ENCODE results near the gene ARMC9.

ARMC9 gene

DNA sequence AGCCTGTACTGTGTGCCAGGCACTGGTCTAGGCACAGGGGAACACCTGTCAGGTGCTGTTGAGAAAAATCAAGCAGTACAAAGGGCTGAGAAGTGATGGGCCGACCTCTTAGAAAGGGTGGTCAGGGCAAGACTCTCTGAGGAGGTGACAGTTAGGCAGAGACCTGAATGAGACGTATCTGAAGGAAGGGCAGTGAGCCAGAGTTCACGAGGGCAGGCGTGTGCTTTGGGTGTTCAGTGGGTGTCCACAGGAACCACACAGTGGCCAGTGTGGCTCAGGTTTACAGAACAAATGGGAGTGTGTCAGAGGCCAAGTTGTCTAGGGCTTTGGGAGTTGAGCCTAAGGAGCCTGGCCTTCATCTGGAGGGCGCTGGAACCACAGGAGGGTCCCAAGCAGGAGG lies 6.2 kb downstream of the ARMC9 start:
- no peak for DNase-seq

DNA sequence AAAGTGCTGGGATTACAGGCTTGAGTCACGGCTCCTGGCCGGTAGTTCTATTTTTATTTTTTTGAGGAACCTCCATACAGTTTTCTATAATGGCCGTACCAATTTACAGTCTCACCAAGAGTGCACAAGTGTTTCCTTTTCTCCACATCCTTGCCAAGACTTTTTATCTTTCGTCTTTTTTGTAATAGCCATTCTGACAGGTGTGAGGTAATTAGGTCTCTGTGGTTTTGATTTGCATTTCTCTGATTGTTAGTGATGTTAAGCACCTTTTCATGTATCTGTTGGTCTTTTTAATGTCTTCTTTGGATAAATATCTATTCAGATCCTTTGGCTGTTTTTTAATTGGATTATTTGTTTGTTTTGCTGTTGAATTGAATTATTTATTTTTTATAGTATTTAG lies 9.3 kb downstream of the ARMC9 start:
- no peak for DNase-seq

DNA sequence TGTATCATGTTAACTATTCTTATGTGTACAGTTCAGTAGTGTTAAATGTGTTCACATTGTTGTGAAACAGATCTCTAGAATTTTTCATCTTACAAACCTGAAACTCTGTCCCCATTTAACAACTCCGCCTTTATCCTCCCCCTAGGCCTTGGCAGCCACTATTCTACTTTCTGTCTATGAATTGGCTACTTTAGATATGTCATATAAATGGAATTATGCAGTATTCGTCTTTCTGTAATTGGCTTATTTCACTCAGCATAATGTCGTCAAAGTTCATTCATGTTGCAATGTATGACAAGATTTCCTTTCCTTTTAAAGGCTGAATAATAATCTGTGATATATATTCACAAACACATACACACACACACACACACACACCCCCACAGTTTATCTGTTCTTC lies 12.4 kb downstream of the ARMC9 start:
- DNase-seq, result no peak

DNA sequence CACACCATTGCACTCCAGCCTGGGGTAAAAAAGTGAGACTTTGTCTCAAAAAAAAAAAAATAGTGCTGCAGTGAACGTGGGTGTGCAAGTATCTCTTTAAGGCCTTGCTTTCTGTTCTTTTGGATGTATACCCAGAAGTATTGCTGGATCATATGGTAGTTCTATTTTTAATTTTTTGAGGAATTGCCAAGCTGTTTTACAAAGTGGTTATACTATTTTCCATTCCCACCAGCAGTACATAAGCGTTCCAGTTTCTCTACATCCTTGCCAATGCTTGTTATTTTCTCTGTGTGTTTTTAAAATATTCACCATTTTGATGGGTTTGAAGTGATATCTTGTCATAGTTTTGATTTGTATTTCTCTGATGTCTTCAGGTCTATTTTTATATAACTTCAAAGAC lies 13.1 kb downstream of the ARMC9 start:
- DNase-seq, result no peak

DNA sequence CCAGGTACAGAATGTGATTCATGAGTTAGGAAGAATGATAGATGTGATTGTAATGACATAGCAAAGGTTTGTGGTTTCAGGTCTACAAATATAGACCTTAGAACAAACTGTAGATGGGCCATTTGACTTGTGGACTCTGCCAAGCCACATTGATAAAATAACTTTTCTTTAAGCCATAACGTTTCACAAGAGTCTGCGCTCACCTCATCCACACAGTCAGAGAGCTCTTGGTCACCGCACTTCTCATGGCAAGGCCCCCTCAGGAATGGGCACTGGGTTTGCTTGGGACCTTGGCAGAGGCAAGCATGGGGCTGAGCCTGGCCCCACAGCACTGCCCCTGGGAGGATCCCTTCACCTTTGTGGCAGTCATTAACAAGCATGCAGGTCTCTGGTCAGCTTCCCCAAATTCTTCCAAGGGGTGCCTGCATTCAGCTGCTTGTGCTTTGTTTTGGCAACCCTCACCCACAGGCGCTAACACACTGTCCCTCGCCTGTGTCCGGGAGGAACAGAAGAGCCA lies 14.0 kb downstream of the ARMC9 start:
- no peak for DNase-seq

DNA sequence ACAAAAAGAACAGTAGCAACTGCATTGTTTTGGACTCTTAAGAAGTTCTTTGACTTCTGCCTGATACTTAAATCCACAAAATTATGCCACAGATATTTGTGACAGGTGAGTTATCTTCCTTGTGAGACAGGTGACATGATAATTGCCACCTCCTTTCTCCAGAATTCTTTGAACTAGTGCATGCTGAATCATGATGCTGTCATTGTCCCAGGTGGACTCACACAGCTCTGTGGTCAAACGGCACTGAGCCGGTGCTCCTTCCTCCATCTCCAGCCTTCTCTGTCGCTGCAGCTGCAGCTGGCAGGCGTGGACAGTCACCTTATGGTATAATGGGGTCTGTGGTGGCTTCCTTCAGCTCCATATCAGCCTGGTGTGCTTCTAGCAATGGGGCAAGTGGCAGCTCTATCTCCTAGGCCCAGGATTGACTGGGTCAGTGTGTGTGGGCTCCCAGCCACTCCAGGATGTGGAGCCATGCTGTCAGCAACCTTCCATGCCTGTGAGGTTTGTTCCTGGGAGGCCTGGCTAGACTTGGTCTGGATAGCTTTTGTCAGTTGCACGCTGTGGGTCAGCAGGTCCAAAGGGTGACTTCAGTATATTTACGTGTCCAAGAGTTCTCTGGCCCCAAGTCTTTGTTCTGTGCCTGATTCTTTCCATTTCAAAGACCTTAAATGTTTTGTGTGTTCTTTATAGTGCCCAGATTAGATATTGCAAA lies 15.7 kb downstream of the ARMC9 start:
- DNase-seq, result no peak

DNA sequence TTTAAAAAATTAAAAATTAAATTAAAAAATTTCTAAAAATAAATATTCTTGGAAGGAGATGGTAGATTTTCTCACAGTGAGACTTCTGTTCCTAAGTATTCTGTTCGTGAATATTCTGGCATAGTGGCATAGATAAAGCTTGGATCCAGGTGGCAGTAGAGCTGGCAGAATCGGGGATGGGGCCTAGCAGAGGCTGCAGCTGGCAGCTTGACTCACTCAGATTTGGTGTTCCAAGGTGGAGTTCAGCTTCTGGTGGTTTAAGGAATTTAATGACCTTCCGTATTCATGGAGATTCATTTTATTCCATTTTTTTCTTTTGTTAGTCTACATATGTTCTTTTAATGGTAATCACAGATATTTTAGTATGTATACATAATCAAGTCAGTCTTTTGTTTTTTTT lies 19.9 kb downstream of the ARMC9 start:
- DNase-seq, result no peak

DNA sequence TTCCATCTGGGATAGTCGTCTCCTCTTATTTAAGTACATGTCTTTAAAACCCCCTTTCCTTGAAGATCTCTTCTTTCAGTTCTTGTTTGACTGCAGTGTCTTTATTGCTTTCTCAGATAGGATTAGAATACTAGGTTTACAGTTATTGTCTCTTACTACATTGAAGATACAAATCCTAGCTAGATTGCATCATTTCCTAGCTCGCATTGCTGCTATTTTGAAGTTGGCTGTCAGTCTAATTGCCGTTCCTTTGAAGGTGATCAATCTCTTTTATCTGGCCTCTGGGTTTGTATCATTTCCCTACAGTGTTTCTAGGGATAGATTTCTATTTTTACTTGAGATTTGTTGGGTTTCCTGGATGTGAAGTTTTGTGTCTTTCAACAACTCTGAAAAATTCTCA lies 20.9 kb downstream of the ARMC9 start:
- DNase-seq, result no peak

DNA sequence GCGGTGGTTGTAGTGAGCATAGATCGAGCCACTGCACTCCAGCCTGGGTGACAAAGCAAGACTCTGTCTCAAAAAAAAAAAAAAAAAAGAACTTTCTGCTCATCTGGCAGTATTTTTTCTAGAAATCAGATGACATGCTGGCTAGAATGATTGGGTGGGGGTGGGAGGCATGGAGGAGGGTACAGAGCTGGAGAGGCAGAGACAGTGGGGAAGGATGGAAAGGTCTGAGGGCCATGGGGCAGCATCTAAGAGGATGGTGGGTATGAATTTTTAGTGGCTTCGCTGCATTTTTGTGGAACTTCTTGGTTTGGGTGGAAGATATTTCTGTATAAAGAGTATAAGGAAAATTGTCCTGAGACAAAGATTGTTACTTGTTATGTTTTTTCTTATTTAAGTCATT lies 23.3 kb downstream of the ARMC9 start:
- DNase-seq, result no peak

DNA sequence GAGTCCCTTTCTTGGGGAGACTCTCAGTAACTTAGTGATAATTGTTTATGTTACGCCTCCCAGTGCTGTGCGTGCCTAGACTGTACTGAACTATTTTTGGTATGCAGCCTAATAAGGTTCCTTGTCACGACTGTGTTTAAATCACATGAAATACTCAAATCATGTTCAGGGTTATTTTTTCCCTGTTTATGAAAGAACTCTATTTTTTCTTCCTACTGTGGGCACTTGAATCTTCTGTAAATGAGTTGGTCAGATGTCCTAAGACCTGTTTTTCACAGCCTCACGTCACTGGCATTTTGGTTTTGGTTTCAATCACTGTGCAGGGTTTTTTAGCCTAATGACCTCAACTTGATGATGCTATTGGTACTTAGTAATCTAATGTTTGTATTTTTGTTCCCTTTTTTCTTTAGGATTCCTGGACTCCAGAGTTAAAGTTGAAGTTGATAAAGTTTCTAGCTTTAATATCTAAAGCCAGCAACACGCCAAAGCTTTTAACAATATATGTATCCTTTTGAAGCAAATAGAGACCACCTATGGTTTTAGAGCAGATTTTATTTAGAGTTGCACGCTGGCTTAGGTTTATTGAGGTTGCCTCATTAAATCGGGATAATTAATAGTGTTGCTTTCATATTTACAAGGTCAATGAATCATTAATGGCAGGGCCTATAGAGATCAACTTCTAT lies 24.0 kb downstream of the ARMC9 start:
- DNase-seq, result no peak

DNA sequence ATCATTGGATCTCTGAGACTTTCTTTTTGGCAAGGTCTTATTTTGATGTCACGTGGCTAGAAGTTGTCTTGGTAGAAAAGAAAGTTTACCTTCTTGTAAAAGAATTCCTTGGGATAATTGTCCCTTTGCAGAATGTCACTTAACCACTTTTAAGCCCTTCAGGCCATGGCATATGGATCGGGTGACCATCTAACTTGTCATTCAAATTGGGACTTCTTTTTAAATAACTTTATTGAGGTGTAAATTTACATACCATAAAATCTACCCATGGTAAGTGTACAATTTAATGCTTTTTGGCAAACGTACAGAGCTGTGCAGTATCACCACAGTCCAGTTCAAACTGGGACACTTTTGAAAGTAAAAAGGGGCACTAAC lies 24.6 kb downstream of the ARMC9 start:
- no peak for DNase-seq

DNA sequence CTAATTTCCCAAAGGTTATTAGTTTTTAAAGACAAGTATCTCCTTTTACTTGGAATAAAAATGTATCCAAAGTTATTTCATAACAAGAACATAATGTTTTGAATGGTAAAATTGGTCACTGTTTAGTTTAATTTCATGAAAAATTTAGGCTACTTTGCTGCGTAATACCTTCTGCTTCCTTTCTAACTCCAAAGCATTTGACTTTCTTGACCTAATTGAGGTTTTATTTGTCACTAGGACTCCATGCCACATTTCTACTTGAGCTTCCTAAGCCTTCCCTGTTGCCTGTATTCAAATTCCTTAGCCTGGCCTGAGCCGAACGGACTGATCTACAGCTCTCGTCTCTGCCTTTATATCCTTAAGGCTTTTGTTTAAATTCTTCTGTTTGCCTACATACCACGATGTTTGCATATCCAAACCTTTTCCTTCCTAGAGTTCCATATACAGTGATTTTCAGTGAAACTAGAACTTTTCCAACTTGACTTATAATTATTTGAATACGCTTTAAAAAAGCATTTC lies 25.1 kb downstream of the ARMC9 start:
- DNase-seq, result no peak

DNA sequence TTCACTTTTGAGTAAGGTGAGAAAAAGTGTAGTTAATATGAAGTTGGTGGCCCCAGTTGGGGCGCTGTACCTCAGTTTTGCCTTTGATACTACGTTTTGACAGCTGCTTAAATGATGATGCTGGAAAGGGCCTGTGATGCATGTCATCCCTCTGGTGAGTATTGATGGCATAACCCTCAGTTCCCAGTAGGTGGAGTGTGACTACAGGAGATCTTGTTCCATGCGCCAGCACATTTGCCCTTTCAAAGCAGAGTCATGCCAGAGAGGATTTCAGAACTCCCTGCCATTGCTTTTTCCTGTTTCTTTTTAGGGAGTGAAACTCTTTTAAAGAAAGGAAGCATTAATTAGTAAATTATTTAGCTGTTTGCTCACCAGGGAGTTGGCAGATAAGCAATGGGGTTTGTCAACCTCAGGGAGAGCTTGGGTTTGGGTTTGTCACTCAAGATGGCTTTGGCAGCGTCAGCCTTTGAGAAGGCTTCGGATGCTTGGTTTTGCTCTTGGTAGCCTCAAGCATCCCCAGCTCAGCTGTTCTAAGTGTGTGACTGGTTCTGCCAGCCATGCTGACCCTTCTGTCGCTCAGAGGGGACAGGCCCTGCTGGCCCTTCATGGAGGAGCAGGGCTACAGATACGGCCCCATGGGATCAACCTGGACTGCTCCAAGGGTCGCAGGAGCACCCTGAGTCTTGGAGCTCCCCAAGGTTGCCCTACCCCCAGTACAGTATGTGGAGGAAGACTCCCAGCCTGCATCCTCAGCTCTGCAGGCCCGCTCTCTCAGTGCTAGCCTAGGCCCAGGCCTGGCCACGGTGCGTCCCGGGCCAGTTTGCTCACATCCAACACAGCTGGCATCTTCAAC lies 29.1 kb downstream of the ARMC9 start:
- peak; percentile 93 for DNase-seq

DNA sequence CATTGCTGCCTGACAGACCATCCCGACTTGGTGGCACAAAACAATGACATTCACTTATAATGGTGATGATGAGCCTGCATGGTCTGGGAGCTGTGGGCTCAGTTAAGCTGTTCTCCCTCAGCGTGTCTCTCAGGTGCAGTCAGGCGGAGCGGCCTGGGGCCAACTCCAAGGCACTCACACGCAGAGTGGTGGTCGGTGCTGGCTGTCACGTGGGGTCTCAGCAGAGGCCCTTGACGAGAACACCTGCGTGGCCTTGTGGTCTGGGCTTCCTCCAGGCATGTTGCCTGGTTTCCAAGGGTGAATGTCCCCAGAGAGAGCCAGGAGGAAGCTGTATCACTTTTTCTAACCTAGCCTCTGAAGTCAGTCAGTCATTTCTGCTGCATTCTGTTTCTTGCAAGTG lies 29.8 kb downstream of the ARMC9 start:
- peak; percentile 13 for DNase-seq

DNA sequence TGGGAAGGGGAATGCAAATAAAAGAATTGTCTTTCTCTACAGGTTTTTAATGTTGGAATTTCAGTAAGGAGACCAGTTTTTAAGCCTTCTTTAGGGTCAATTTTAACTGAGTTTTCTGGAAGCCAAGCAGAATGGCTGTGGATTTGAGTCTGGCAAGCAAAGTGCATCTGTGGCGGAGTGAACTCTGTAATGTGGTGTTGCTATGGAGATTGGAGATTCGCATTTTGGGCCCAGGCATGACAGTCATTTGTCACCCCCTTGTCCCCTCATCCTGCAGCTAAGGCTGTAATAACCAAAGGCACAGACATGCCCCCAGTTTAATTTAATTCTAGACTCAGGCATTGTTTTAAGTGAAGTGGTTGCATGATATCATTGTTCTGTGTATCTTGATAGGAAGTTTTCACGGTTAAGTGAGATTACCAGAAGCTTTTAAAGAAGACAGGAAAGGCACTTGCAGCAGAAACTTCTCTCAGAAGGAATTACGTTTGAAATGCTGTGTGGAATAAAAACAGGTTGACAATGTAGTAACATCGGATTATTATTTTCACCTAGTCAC lies 30.6 kb downstream of the ARMC9 start:
- DNase-seq, result peak; percentile 23

DNA sequence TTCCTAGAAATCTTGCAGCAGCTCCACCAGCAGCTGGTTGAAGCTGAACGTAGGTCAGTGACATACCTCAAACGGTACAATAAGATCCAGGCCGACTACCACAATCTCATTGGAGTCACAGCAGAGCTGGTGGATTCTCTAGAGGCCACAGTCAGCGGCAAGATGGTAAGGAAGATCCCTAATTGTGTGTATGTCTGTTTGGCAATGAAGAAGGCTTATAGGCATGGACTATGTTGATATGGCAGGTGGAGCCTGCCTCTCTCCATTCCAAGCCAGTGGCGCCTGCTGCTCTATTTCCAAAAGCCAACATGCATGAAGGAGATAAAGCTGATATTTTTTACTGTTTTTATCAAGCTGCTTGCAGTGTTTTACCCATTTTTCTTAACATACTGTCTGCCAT lies 36.8 kb downstream of the ARMC9 start:
- DNase-seq, result peak; percentile 82

DNA sequence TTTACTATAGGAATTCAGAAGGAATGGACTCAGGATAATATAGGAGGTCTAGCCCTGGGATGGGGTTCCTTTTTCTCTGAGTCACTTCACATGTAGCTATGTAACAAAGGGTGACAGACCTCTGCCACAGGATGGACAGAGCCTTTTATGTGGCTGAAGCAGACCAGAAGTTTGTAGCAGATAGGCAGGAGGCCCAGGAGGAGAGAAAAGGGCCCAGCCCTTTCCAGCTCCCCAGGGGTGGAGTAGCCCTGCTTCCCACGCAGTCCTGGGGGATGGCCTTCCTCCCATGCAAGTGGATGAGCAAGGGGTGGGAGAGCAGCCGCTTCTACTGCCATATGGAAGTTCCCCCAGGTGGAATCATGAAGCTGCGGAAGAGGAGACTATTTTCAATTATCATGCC lies 40.3 kb downstream of the ARMC9 start:
- DNase-seq, result peak; percentile 60

DNA sequence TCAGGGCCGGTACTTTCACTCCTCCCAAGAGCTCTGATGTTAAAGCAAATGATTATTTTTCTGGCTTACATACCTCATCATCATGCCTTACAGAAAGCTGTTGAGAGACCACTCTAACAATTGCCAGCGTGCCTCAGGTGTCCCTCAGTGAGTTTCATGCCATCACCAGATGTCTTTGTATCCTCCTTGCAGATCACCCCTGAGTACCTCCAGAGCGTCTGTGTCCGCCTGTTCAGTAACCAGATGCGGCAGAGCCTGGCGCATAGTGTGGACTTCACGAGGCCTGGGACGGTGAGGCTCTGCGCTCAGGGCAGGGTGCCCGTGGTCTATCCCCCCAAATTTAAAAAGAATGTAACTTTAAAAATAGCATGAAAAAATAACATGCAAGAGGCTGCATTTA lies 41.3 kb downstream of the ARMC9 start:
- DNase-seq, result no peak

DNA sequence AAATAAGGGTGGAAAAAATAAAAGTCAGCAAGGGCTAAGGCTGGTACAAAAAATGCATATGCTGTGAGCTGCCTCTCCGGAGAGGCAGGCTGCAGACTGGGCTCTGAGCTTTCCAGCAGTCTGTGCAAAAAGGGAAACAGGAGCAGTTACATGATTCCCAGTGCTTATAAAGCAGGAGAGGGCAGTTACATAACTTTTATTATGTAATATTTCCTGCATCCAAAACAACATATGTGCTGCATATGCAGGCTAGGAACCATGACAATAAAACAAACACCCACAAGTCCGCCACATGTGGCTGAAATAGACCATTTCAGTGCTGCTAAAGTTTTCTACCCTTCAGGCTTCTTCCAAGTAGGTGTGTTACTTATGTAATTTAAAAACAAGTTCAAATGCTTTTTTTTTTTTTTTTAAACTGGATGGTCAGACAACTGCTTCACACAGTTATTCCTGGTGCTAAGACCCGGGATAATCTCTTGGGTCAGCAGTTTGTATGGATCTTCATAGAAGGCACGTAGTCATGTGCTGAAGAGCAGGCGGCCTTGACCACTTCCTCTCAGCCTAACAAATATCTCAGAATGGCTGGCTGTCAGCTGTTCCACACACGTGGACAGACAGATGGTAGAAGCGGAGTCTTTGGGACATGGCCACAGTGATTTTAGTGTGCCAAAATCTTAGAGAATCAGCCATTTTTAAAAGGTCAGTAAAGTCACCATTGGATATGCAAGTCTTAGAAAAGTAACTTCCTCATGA lies 43.5 kb downstream of the ARMC9 start:
- peak; percentile 48 for DNase-seq

DNA sequence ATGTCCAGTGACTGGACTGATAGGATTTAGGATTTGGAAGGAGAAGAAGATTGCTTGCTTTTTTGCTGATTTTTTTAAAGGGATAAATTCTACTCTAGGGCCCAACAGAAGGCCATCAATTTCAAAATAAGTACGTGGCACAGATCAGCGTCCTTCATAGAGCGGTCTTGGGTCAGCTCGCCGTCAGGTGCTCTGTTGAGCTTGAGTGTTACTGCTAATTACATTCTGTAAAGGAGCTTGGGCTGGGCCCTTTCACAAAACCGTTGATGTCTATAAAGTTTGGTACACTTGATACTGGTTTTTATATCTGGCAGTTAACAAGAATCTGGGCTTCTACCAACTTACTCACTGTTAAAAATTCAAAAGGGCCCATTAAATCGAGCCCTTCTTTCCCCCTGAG lies 45.4 kb downstream of the ARMC9 start:
- DNase-seq, result no peak

DNA sequence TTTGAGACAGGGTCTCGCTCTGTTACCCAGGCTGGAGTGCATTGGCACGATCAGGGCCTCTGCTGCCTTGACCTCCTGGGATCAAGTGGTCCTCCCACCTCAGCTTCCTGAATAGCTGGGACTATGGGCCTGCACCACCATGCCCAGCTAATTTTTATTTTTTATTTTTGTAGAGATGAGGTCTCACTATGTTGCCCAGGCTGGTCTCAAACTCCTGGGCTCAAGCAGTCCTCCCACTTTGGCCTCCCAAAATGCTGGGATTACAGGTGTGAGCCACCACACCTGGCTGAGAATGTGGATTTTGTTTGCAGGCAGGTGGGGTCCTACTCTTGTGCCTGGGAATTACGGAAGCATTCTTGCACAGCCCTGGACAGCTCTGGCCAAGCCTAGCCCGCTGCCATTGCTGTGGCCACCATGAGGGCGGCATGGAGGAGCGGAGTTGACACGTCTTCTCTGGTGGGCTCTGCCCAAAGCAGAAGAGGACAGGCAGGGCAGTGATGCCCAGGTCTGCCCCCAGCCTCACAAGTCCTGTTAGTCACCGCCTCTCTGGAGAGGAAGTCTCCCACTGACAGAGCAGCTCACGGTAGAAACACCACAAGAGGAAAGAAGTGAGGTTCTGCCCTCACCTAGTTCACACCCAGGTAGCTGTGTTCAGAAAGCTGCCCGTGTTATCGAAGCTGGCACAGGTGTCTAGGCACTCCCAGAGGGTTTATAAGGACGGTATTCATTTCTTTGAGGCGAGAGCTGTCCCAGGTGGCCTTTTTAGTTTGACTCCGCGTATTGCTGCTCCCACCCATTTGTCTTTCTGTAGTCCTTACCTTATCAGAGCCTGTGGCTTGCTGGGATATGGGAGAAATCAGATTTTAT lies 46.2 kb downstream of the ARMC9 start:
- DNase-seq, result no peak

Measured in hematopoietic multipotent progenitor cell treated with erythropoietin and hydrocortisone succinate and interleukin-3 and kit ligand, for 4 days (in vitro differentiated cells).